ENCODE results near the gene MCU. TPM values are rescaled to one million over a fixed set of nuclear protein-coding genes. Genes with fewer than 3 reads are reported as not detected.

The MCU gene
- total and polyA plus RNA-seq, 3 donors from 2014 or later: 15.0 to 20.0 (median 16.9) TPM

DNA sequence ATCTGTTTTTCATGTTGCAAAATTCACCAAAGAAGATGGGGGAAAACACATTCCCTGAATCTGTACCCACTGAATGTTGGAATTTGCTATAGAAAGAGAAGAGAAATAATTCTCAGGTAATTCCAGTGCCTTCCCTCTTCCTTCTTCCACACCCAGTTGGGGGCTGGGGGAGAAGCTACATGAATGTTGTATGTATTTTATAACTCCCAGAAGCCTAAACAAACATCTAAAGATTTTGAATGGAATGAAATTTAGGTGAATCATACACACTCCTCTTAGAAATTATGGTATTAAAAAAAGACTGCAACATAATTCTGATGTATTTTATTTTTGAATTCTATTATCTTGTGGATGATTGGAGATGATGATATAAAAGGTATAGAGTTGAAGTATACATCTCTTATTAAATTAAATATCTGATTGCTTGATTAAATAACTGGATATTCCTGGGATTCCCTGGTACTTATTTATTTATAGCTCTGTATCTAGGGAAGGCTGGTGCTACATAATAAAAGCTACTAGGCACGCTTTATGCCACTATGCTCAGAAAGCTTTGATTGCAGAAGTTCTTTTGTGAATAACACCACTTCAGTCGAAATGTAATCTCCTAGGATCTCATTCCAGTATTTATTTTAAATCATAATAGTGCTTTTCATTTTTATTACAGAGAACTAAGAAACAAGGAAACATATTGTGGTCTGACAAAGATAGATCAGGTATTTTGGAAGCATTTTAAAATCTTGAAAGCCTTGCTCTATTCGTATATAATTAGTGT is 98.5 kb downstream of the MCU start:
- H3K27ac ChIP-seq: no peak overlapping the region
- intact Hi-C loops (cut with DNase I; ENCODE audit: low total_unique reads): no loop called here
- no peaks in the 10 kb centered on the region for H3K9me3 ChIP-seq
- TF ChIP-seq, protein P1, sequence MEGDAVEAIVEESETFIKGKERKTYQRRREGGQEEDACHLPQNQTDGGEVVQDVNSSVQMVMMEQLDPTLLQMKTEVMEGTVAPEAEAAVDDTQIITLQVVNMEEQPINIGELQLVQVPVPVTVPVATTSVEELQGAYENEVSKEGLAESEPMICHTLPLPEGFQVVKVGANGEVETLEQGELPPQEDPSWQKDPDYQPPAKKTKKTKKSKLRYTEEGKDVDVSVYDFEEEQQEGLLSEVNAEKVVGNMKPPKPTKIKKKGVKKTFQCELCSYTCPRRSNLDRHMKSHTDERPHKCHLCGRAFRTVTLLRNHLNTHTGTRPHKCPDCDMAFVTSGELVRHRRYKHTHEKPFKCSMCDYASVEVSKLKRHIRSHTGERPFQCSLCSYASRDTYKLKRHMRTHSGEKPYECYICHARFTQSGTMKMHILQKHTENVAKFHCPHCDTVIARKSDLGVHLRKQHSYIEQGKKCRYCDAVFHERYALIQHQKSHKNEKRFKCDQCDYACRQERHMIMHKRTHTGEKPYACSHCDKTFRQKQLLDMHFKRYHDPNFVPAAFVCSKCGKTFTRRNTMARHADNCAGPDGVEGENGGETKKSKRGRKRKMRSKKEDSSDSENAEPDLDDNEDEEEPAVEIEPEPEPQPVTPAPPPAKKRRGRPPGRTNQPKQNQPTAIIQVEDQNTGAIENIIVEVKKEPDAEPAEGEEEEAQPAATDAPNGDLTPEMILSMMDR (IDR thresholded peaks at IDR 0.05): no peak
- no peak for TF ChIP-seq POLR2A (IDR thresholded peaks at IDR 0.05)
- no peaks in the 10 kb centered on the region for H3K27me3 ChIP-seq
- H3K36me3 ChIP-seq (ENCODE audit: low read depth, missing control alignments): no peaks in the 10 kb centered on the region
- H3K4me3 ChIP-seq: no peak overlapping the region
- no peak for DNase-seq
- WGBS, 2 donors: 72 to 75% methylated on average over 3 of the region's 3 CpGs
- H3K4me1 ChIP-seq: no peaks in the 10 kb centered on the region

DNA sequence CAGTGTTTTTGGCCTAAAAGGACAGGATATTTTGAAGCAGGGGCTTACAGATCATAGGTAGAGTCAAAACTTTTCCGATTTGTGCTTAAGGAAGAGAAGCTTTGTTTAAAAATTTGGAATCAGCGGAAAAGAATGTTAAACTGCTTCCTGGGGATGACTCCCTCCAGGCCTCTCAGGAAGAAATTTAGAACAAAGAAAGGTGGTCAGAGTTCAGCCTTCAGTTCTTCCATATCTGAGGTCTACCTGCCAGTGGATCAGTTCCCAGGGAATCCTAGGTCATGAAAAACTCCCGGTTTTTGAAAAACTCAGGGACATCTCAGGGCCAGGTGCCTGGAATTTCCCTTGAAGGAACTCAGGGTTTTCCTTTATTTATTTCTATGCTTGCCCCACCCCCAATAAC is 100.3 kb downstream of the MCU start:
- H3K4me3 ChIP-seq: no peak overlapping the region
- H3K27me3 ChIP-seq: no peaks in the 10 kb centered on the region
- no peaks in the 10 kb centered on the region for H3K36me3 ChIP-seq (ENCODE audit: low read depth, missing control alignments)
- TF ChIP-seq, protein P1 (IDR thresholded peaks at IDR 0.05): no peak
- TF ChIP-seq POLR2A (IDR thresholded peaks at IDR 0.05): no peak
- H3K9me3 ChIP-seq: no peaks in the 10 kb centered on the region
- no peak overlapping the region for H3K27ac ChIP-seq
- DNase-seq: no peak
- no peaks in the 10 kb centered on the region for H3K4me1 ChIP-seq
- 63 to 82% methylated on average over 3 of the region's 3 CpGs for WGBS, 2 donors
- intact Hi-C loops (cut with DNase I; ENCODE audit: low total_unique reads): no loop called here

DNA sequence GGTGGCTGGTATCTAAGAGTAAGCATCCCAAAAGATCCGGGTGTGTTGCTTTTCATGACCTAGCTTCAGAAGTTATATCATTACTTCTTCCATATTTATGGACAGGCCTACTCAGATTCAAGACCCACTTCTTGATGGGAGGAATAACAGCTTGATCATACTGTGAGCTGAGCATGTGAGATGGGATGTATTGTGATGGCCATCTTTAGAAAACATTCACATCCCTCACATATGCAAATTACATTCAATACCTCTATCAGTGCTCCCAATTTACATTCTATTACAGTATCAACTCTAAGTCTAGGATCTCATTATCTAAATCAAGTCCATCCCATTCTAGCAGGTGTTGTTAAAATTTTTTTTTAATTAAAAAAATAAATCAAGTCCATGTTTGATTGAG is 101.8 kb downstream of the MCU start:
- Histone ChIP-seq H3K27me3 (no peaks in the 10 kb centered on the region), H3K9me3 (no peaks in the 10 kb centered on the region), H3K4me3 (no peak overlapping the region), H3K36me3 (ENCODE audit: low read depth, missing control alignments) (no peaks in the 10 kb centered on the region), H3K27ac (no peak overlapping the region), H3K4me1 (no peaks in the 10 kb centered on the region)
- 96 to 100% methylated on average over 1 of the region's 1 CpG for WGBS, 2 donors
- DNase-seq: no peak
- TF ChIP-seq, protein P1 (IDR thresholded peaks at IDR 0.05): no peak
- no peak for TF ChIP-seq POLR2A (IDR thresholded peaks at IDR 0.05)
- intact Hi-C loops (cut with DNase I; ENCODE audit: low total_unique reads): no loop called here

DNA sequence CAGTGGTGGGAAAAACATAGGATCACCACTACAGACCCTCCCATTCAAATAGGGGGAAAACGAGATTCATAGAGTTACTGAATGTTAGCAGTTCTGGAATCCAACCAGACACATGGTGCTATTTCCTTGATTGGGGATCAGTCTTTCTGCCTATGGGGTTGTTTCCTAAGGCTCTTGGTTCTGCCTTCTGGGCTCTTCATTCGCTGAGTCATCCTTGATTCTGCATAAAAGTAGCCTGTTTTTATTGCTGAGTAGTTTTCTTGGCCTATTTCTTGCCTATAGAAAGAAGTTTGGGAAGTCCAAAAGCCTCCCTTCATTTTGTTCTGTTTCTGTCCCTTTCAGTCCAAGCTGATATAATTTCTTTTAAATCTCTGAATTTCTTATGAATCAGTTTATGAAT is 102.3 kb downstream of the MCU start:
- H3K4me1 ChIP-seq: no peaks in the 10 kb centered on the region
- WGBS, 2 donors: 83 to 96% methylated on average over 2 of the region's 2 CpGs
- no peaks in the 10 kb centered on the region for H3K27me3 ChIP-seq
- TF ChIP-seq POLR2A (IDR thresholded peaks at IDR 0.05): no peak
- TF ChIP-seq, protein P1 (IDR thresholded peaks at IDR 0.05): no peak
- intact Hi-C loops (cut with DNase I; ENCODE audit: low total_unique reads): no loop called here
- no peak overlapping the region for H3K4me3 ChIP-seq
- H3K27ac ChIP-seq: no peak overlapping the region
- no peak for DNase-seq
- no peaks in the 10 kb centered on the region for H3K36me3 ChIP-seq (ENCODE audit: low read depth, missing control alignments)
- H3K9me3 ChIP-seq: no peaks in the 10 kb centered on the region

DNA sequence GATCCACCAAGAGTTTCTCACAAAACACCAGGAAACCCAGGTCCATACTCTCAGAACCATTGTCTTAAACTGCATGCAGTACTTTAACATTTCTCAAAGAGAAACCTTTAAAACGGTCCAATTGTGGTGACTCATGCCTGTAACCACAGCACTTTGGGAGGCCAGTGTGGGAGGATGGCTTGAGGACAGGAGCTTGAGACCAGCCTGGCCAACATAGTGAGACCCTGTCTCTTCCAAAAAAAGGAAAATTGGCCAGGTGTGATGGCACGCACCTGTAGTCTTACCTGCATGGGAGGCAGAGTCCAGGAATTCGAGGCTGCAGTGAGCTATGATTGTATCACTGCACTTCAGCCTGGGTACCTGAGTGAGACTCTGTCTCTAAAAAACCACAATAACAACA is 104.1 kb downstream of the MCU start:
- Histone ChIP-seq H3K27ac (no peak overlapping the region), H3K4me1 (no peaks in the 10 kb centered on the region), H3K36me3 (ENCODE audit: low read depth, missing control alignments) (no peaks in the 10 kb centered on the region), H3K9me3 (no peaks in the 10 kb centered on the region), H3K4me3 (no peak overlapping the region), H3K27me3 (no peaks in the 10 kb centered on the region)
- WGBS, 2 donors: 84 to 90% methylated on average over 3 of the region's 3 CpGs
- intact Hi-C loops (cut with DNase I; ENCODE audit: low total_unique reads): no loop called here
- TF ChIP-seq, protein P1 (IDR thresholded peaks at IDR 0.05): no peak
- no peak for TF ChIP-seq POLR2A (IDR thresholded peaks at IDR 0.05)
- no peak for DNase-seq

Data from testis (tissue), 3 donors.